K562 (cell line): ENCODE measurements around the gene TBX6. TPM values are rescaled to one million over a fixed set of nuclear protein-coding genes. Genes with fewer than 3 reads are reported as not detected.

Source experiments
- ARID2 ChIP-seq: fragments of 450-650 bp; IDR thresholded peaks from 2 replicates; pipeline ENCODE4 v1.6.1; 2017; ENCODE audit warnings: antibody characterized with exemption, mild to moderate bottlenecking
- BMI1 ChIP-seq: fragments of 150-350 bp; IDR thresholded peaks from 2 replicates; pipeline ENCODE4 v1.6.1; 2014; ENCODE audit warnings: low read length
- C11orf30 ChIP-seq: fragments of 450-650 bp; IDR thresholded peaks from 2 replicates; pipeline ENCODE4 v1.6.1; 2016; ENCODE audit warnings: low read depth, mild to moderate bottlenecking
- CHCHD3 ChIP-seq: fragments of 250-450 bp; sonication (Bioruptor Pico); IDR thresholded peaks from 2 replicates; pipeline ENCODE4 v2.1.2; 2022; ENCODE audit warnings: mild to moderate bottlenecking
- CREBBP ChIP-seq: IDR thresholded peaks from one replicate; pipeline ENCODE4 v1.6.1; 2012; ENCODE audit warnings: low read depth, mild to moderate bottlenecking, control low read depth, inconsistent platforms, low read length
- GTF2E2 ChIP-seq: fragments of 200-800 bp; sonication (Bioruptor generic); IDR thresholded peaks from 2 replicates; pipeline ENCODE4 v1.6.1; 2016; ENCODE audit warnings: missing genetic modification characterization, missing compliant biosample characterization
- HNRNPH1 ChIP-seq: fragments of 200-400 bp; formaldehyde crosslinking; optimal IDR thresholded peaks from 2 replicates; pipeline ENCODE3; 2017; ENCODE audit warnings: low read depth, mild to moderate bottlenecking, low read length, moderate library complexity
- IFI16 ChIP-seq: fragments of 250-450 bp; sonication (Bioruptor Pico); IDR thresholded peaks from 2 replicates; pipeline ENCODE4 v2.1.2; 2022; ENCODE audit warnings: mild to moderate bottlenecking, inconsistent platforms
- MAFF ChIP-seq: IDR thresholded peaks from 2 replicates; pipeline ENCODE4 v1.6.1; 2012; ENCODE audit warnings: low read length, improper control_type of control experiment
- NCOA6 ChIP-seq: fragments of 450-650 bp; IDR thresholded peaks from 2 replicates; pipeline ENCODE4 v1.6.1; 2017; ENCODE audit warnings: mild to moderate bottlenecking
- NELFE ChIP-seq: IDR thresholded peaks from 2 replicates; pipeline ENCODE4 v1.6.1; 2011; ENCODE audit warnings: mild to moderate bottlenecking; ENCODE audit not compliant: insufficient read depth, insufficient read length
- NR2C2 ChIP-seq, 2 experiments: fragments of 200-800 bp in 1 of 2; sonication (Bioruptor generic) in 1 of 2; sonication (generic) in 1 of 2; formaldehyde crosslinking in 1 of 2; IDR thresholded peaks; 2 replicates each; pipeline versions ENCODE4 v1.6.1 to v1.8.0; 2016 to 2022; ENCODE audit warnings: mild to moderate bottlenecking in 1 of 2, missing compliant biosample characterization in 1 of 2, missing genetic modification characterization in 1 of 2, missing genetic modification reagents in 1 of 2
- PHTF2 ChIP-seq: fragments of 250-450 bp; sonication (Bioruptor Pico); IDR thresholded peaks from 2 replicates; pipeline ENCODE4 v1.5.0; 2021; ENCODE audit warnings: mild to moderate bottlenecking
- RBM22 ChIP-seq: fragments of 200-400 bp; formaldehyde crosslinking; IDR thresholded peaks from 2 replicates; pipeline ENCODE4 v1.6.1; 2018; ENCODE audit warnings: low read length, low read depth; ENCODE audit not compliant: poor library complexity, severe bottlenecking
- TCF3 ChIP-seq: sonication (generic); formaldehyde crosslinking; IDR thresholded peaks from 2 replicates; pipeline ENCODE4 v1.4.0; 2020; ENCODE audit warnings: mild to moderate bottlenecking, missing genetic modification reagents
- TCF7L2 ChIP-seq: fragments of 150-350 bp; IDR thresholded peaks from 2 replicates; pipeline ENCODE4 v1.6.1; 2016; ENCODE audit warnings: low read depth, mild to moderate bottlenecking, low read length, moderate library complexity
- ZBED1 ChIP-seq: IDR thresholded peaks from 2 replicates; pipeline ENCODE4 v1.6.1; 2014
- ZFP1 ChIP-seq: fragments of 450-650 bp; formaldehyde crosslinking; IDR thresholded peaks from 2 replicates; pipeline ENCODE4 v1.4.0; 2020; ENCODE audit warnings: mild to moderate bottlenecking, mixed read lengths
- ZKSCAN8 ChIP-seq: fragments of 200-800 bp; sonication (Bioruptor generic); IDR thresholded peaks from 2 replicates; pipeline ENCODE4 v1.6.1; 2016; ENCODE audit warnings: missing genetic modification characterization, missing compliant biosample characterization
- ZNF12 ChIP-seq: sonication (generic); formaldehyde crosslinking; IDR thresholded peaks from 2 replicates; pipeline ENCODE4 v1.4.0; 2020; ENCODE audit warnings: mild to moderate bottlenecking, missing genetic modification reagents
- ZNF239 ChIP-seq: fragments of 250-450 bp; sonication (Bioruptor Pico); IDR thresholded peaks from 2 replicates; pipeline ENCODE4 v1.4.0; 2020; ENCODE audit warnings: mild to moderate bottlenecking
- ZNF347 ChIP-seq: fragments of 450-650 bp; formaldehyde crosslinking; IDR thresholded peaks from 2 replicates; pipeline ENCODE4 v1.4.0; 2020; ENCODE audit warnings: low read depth, mild to moderate bottlenecking, moderate library complexity
- ZNF583 ChIP-seq: fragments of 250-450 bp; sonication (Bioruptor Pico); IDR thresholded peaks from 2 replicates; pipeline ENCODE4 v1.4.0; 2020
- ZNF77 ChIP-seq: fragments of 250-450 bp; sonication (Bioruptor Pico); IDR thresholded peaks from 2 replicates; pipeline ENCODE4 v1.5.0; 2020
- ZSCAN29 ChIP-seq: fragments of 450-650 bp; IDR thresholded peaks from 2 replicates; pipeline ENCODE4 v1.6.1; 2017
- polyA plus RNA-seq, 8 experiments: library from polyadenylated mRNA; depleted of rRNA in 4 of 8; stranded (reverse) in 5 of 8; unstranded in 3 of 8; fragments of >200 nt; fragmentation: Nextera tagmentation in 2 of 8; fragmentation: Illumina TruSeq in 1 of 8; extraction: Ambion mirVana in 2 of 8; extraction: Trizol in 1 of 8; gene quantifications; 2 replicates each; pipeline versions ENCODE4 v1.2.1 to v1.2.3, GENCODE V29; 2011 to 2014; ENCODE audit warnings: inconsistent platforms in 1 of 8, missing spikeins in 1 of 8
- total RNA-seq, 7 experiments: library from RNA; depleted of rRNA in 6 of 7; stranded (reverse); fragments of >200 nt in 6 of 7; fragmentation: Illumina TruSeq in 2 of 7; extraction: Trizol in 2 of 7; gene quantifications; 2 replicates each; pipeline versions ENCODE4 v1.2.1 to v1.2.3, GENCODE V29; 2011 to 2021; ENCODE audit warnings: low replicate concordance in 1 of 7
- TF ChIP-seq, protein P1 (sequence below): sonication (generic); formaldehyde crosslinking; IDR thresholded peaks from 2 replicates; pipeline ENCODE4 v1.4.0; 2020; ENCODE audit warnings: mild to moderate bottlenecking, missing genetic modification reagents
- TF ChIP-seq, protein P2 (sequence below): sonication (generic); formaldehyde crosslinking; IDR thresholded peaks from 2 replicates; pipeline ENCODE4 v1.5.0; 2020; ENCODE audit warnings: missing genetic modification reagents
- TF ChIP-seq, protein P3 (sequence below), 2 experiments: fragments of 450-650 bp; IDR thresholded peaks; 2 replicates each; pipeline ENCODE4 v1.6.1; 2016

TBX6 gene
- total and polyA plus RNA-seq, 9 of the 15 experiments (the other 6 are each of a cell fraction or from before 2014, with no cell fraction given) = 0.07 to 0.58 (median 0.11) TPM; not detected in 2

- TF ChIP-seq, protein P1, sequence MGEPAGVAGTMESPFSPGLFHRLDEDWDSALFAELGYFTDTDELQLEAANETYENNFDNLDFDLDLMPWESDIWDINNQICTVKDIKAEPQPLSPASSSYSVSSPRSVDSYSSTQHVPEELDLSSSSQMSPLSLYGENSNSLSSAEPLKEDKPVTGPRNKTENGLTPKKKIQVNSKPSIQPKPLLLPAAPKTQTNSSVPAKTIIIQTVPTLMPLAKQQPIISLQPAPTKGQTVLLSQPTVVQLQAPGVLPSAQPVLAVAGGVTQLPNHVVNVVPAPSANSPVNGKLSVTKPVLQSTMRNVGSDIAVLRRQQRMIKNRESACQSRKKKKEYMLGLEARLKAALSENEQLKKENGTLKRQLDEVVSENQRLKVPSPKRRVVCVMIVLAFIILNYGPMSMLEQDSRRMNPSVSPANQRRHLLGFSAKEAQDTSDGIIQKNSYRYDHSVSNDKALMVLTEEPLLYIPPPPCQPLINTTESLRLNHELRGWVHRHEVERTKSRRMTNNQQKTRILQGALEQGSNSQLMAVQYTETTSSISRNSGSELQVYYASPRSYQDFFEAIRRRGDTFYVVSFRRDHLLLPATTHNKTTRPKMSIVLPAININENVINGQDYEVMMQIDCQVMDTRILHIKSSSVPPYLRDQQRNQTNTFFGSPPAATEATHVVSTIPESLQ (CRISPR knock-in tag) = 0 out of 2 replicates have a peak, but pooled peaks have one; percentile 63
- TF ChIP-seq, protein P2, sequence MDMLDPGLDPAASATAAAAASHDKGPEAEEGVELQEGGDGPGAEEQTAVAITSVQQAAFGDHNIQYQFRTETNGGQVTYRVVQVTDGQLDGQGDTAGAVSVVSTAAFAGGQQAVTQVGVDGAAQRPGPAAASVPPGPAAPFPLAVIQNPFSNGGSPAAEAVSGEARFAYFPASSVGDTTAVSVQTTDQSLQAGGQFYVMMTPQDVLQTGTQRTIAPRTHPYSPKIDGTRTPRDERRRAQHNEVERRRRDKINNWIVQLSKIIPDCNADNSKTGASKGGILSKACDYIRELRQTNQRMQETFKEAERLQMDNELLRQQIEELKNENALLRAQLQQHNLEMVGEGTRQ (CRISPR knock-in tag) = no peak
- TF ChIP-seq PHTF2 (no peak), TCF3 (CRISPR knock-in tag) (peak; percentile 24; the same call in 1 of the 2 replicates), ZNF347 (CRISPR knock-in tag) (no peak), HNRNPH1 (no peak), CHCHD3 (CRISPR knock-in tag) (no peak), BMI1 (no peak), NCOA6 (no peak), ZFP1 (no peak), TCF7L2 (no peak), NR2C2 (CRISPR knock-in tag; IDR thresholded peaks at IDR 0.05) (peak; percentile 81), NR2C2 (tag; IDR thresholded peaks at IDR 0.05) (peak; percentile 73), IFI16 (CRISPR knock-in tag) (no peak), C11orf30 (peak; percentile 94), ZNF583 (CRISPR knock-in tag) (no peak), CREBBP (no peak), MAFF (peak; percentile 60), GTF2E2 (tag) (peak; percentile 79; the same call in 1 of the 2 replicates), NELFE (no peak), ZSCAN29 (no peak), ZKSCAN8 (CRISPR knock-in tag) (no peak), ZNF239 (CRISPR knock-in tag) (peak; percentile 46; the same call in 1 of the 2 replicates), ARID2 (no peak), ZNF77 (no peak), RBM22 (no peak), ZBED1 (peak; percentile 74; the same call in 1 of the 2 replicates), ZNF12 (no peak)
- TF ChIP-seq, protein P3, sequence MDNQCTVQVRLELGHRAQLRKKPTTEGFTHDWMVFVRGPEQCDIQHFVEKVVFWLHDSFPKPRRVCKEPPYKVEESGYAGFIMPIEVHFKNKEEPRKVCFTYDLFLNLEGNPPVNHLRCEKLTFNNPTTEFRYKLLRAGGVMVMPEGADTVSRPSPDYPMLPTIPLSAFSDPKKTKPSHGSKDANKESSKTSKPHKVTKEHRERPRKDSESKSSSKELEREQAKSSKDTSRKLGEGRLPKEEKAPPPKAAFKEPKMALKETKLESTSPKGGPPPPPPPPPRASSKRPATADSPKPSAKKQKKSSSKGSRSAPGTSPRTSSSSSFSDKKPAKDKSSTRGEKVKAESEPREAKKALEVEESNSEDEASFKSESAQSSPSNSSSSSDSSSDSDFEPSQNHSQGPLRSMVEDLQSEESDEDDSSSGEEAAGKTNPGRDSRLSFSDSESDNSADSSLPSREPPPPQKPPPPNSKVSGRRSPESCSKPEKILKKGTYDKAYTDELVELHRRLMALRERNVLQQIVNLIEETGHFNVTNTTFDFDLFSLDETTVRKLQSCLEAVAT (IDR thresholded peaks at IDR 0.05) = peak; percentile 79 to 81; a peak in 2 of 4 replicates
Observed at GRCh38 chr16:30065102-30065942, 26.4 kb downstream of the TBX6 start, which contains the start of gene ALDOA (continued).
